GM23338 (cell line): ENCODE results near the gene IER2. TPM values are rescaled to one million over a fixed set of nuclear protein-coding genes. Genes with fewer than 3 reads are reported as not detected.

Source experiments
- ATAC-seq: fragments of 200-7000 bp; cut with Tn5 transposase; 3 replicates; pipeline ENCODE4 v1.9.1; 2020
- DNase-seq: peaks from one replicate; pipeline ENCODE4 v3.0.0-alpha.2; 2015; ENCODE audit warnings: low spot score
- H2AFZ ChIP-seq: fragments of 200-600 bp; sonication (generic); 2 replicates; pipeline ENCODE4 v1.8.0; 2016; ENCODE audit warnings: antibody characterized with exemption, mild to moderate bottlenecking, moderate library complexity
- H3F3A ChIP-seq: fragments of 200-600 bp; sonication (generic); replicated peaks from 2 replicates; pipeline ENCODE4 v1.8.0; 2017; ENCODE audit warnings: antibody characterized with exemption, mixed run types, low read depth
- H3K27ac ChIP-seq: fragments of 200-600 bp; sonication (generic); 2 replicates; pipeline ENCODE4 v1.6.1; 2016; ENCODE audit warnings: low read depth
- H3K27me3 ChIP-seq: fragments of 200-600 bp; sonication (generic); 2 replicates; pipeline ENCODE4 v1.8.0; 2016; ENCODE audit warnings: mild to moderate bottlenecking, mixed run types, moderate library complexity; ENCODE audit not compliant: insufficient read depth
- H3K36me3 ChIP-seq: fragments of 200-600 bp; sonication (generic); 2 replicates; pipeline ENCODE4 v1.8.0; 2016; ENCODE audit warnings: mild to moderate bottlenecking; ENCODE audit not compliant: insufficient read depth
- H3K4me1 ChIP-seq: fragments of 200-600 bp; sonication (generic); 2 replicates; pipeline ENCODE4 v1.8.0; 2016; ENCODE audit warnings: mild to moderate bottlenecking, moderate library complexity; ENCODE audit not compliant: insufficient read depth
- H3K4me2 ChIP-seq: fragments of 200-600 bp; sonication (generic); 2 replicates; pipeline ENCODE4 v1.7.1; 2017; ENCODE audit warnings: mixed run types
- H3K4me3 ChIP-seq: fragments of 200-600 bp; sonication (generic); 2 replicates; pipeline ENCODE4 v1.6.1; 2016; ENCODE audit warnings: mixed run types
- H3K79me2 ChIP-seq: fragments of 200-600 bp; sonication (generic); replicated peaks from 2 replicates; pipeline ENCODE4 v1.8.0; 2017; ENCODE audit warnings: mild to moderate bottlenecking; ENCODE audit not compliant: insufficient read depth
- H3K9me2 ChIP-seq: fragments of 200-600 bp; sonication (generic); 2 replicates; pipeline ENCODE4 v1.8.0; 2017; ENCODE audit not compliant: insufficient read depth
- H4K20me1 ChIP-seq: fragments of 200-600 bp; sonication (generic); replicated peaks from 2 replicates; pipeline ENCODE4 v1.8.0; 2017; ENCODE audit warnings: mild to moderate bottlenecking; ENCODE audit not compliant: insufficient read depth
- H3K27ac Mint-ChIP-seq: 2 replicates; pipeline ENCODE4 v1.8.0; 2020; ENCODE audit warnings: inconsistent platforms, mild to moderate bottlenecking, moderate library complexity, mixed read lengths
- H3K27me3 Mint-ChIP-seq: 3 replicates; pipeline ENCODE4 v1.8.0; 2022; ENCODE audit warnings: low read depth, mild to moderate bottlenecking, moderate library complexity, mixed read lengths, inconsistent platforms; ENCODE audit not compliant: insufficient read depth, poor library complexity
- H3K36me3 Mint-ChIP-seq: 3 replicates; pipeline ENCODE4 v1.8.0; 2021; ENCODE audit warnings: low read depth, mild to moderate bottlenecking, inconsistent platforms, moderate library complexity, mixed read lengths
- H3K4me1 Mint-ChIP-seq: 3 replicates; pipeline ENCODE4 v1.8.0; 2020; ENCODE audit warnings: mild to moderate bottlenecking, inconsistent platforms, mixed read lengths
- H3K4me3 Mint-ChIP-seq: 3 replicates; pipeline ENCODE4 v1.8.0; 2021; ENCODE audit warnings: moderate library complexity, mild to moderate bottlenecking, inconsistent platforms, mixed read lengths
- H3K9me3 Mint-ChIP-seq: 3 replicates; pipeline ENCODE4 v1.8.0; 2020; ENCODE audit warnings: moderate library complexity, mild to moderate bottlenecking, inconsistent platforms, mixed read lengths
- ETS1 ChIP-seq: IDR thresholded peaks from 2 replicates; pipeline ENCODE4 v1.6.1; 2016; ENCODE audit warnings: antibody characterized with exemption
- EZH2 ChIP-seq: fragments of 200-600 bp; sonication (generic); IDR thresholded peaks from one replicate; pipeline ENCODE4 v1.8.0; 2017; ENCODE audit warnings: antibody characterized with exemption, mild to moderate bottlenecking, low read depth; ENCODE audit not compliant: unreplicated experiment
- NANOG ChIP-seq: IDR thresholded peaks from 2 replicates; pipeline ENCODE4 v1.6.1; 2016; ENCODE audit warnings: antibody characterized with exemption, borderline replicate concordance
- POLR2AphosphoS5 ChIP-seq: IDR thresholded peaks from 2 replicates; pipeline ENCODE4 v1.6.1; 2016; ENCODE audit warnings: antibody characterized with exemption, low read depth
- REST ChIP-seq: IDR thresholded peaks from one replicate; pipeline ENCODE4 v1.6.1; 2018; ENCODE audit warnings: antibody characterized with exemption; ENCODE audit not compliant: unreplicated experiment
- ZNF114 ChIP-seq: fragments of 250-450 bp; sonication (Bioruptor Pico); IDR thresholded peaks from 2 replicates; pipeline ENCODE4 v1.5.0; 2020; ENCODE audit warnings: mild to moderate bottlenecking, moderate library complexity
- polyA plus RNA-seq: library from polyadenylated mRNA; unstranded; fragments of >200 nt; fragmentation: Nextera tagmentation; extraction: Ambion mirVana; gene quantifications from 2 replicates; pipeline ENCODE4 v1.2.1, GENCODE V29; 2016
- total RNA-seq: library from RNA; depleted of rRNA; stranded (reverse); fragments of >200 nt; shearing (Covaris generic); gene quantifications from 2 replicates; pipeline ENCODE4 v1.2.3, GENCODE V29; 2014
- TF ChIP-seq, protein P1 (sequence below), 2 experiments: fragments of 200-600 bp in 1 of 2; sonication (generic) in 1 of 2; conservative IDR thresholded peaks; 2 replicates each; pipeline versions ENCODE4 v1.5.1 to v1.6.1; 2016 to 2017; ENCODE audit warnings: antibody characterized with exemption in 2 of 2, low read depth in 2 of 2, mild to moderate bottlenecking in 2 of 2, moderate library complexity in 1 of 2

The IER2 gene
- total and polyA plus RNA-seq, 2 experiments from 2014 or later: 124 to 191 TPM

DNA sequence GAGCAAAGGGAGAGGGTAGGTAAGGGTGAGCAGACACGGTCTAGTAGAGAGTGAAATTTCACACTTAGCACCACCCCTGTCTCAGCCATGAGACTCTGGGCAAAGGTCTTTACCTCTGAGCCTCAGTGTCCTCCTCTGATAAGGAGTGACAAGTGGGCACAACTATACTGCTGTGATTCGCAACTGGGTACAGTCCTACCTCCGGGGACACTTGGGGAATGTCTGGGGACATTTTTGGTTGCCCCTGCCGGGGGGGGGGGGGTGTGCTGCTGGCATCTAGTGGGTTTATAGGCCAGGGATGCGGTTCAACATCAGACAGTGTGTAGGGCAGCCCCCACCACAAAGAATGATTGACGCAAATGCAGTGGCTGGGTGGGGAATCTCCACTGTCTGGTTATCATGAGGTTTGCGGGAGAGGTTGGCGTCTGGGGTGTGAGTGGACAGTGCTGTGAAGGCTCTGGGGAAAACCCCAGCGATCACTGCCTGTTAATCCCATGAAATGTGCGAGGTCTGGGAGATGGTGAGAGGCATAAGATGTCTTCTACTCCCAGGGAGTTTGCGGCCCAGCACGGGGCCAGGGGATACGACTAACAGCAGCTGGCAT, 27.8 kb upstream of the IER2 start:
- peaks cover 39% of the 10 kb centered on the region for H3K36me3 Mint-ChIP-seq
- no peaks in the 10 kb centered on the region for H3K27me3 ChIP-seq
- H3K4me3 Mint-ChIP-seq: peak overlapping the region; percentile 28; the same call in 1 of the 3 replicates
- peaks cover 44% of the 10 kb centered on the region for H3K4me1 Mint-ChIP-seq
- H3K9me3 Mint-ChIP-seq: peaks cover 3% of the 10 kb centered on the region; the same call in 2 of the 3 replicates
- TF ChIP-seq POLR2AphosphoS5: no peak
- no peak for TF ChIP-seq EZH2
- no peak for TF ChIP-seq REST
- TF ChIP-seq ZNF114: no peak
- TF ChIP-seq, protein P1, sequence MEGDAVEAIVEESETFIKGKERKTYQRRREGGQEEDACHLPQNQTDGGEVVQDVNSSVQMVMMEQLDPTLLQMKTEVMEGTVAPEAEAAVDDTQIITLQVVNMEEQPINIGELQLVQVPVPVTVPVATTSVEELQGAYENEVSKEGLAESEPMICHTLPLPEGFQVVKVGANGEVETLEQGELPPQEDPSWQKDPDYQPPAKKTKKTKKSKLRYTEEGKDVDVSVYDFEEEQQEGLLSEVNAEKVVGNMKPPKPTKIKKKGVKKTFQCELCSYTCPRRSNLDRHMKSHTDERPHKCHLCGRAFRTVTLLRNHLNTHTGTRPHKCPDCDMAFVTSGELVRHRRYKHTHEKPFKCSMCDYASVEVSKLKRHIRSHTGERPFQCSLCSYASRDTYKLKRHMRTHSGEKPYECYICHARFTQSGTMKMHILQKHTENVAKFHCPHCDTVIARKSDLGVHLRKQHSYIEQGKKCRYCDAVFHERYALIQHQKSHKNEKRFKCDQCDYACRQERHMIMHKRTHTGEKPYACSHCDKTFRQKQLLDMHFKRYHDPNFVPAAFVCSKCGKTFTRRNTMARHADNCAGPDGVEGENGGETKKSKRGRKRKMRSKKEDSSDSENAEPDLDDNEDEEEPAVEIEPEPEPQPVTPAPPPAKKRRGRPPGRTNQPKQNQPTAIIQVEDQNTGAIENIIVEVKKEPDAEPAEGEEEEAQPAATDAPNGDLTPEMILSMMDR (conservative IDR thresholded peaks at IDR 0.05; ENCODE audit: low read depth in 2 of 2): no peak
- H3K27ac ChIP-seq: no peak overlapping the region; the same call in 1 of the 2 replicates
- H3F3A ChIP-seq: peaks cover 6% of the 10 kb centered on the region
- DNase-seq (no peak), ATAC-seq (no peak)
- no peak overlapping the region for H3K4me3 ChIP-seq
- H4K20me1 ChIP-seq: peaks cover 78% of the 10 kb centered on the region
- H3K4me1 ChIP-seq: peaks cover 29% of the 10 kb centered on the region
- peaks cover 23% of the 10 kb centered on the region for H3K27me3 Mint-ChIP-seq
- peaks cover 94% of the 10 kb centered on the region for H3K79me2 ChIP-seq
- H3K36me3 ChIP-seq: no peaks in the 10 kb centered on the region
- no peak overlapping the region for H2AFZ ChIP-seq
- H3K4me2 ChIP-seq: no peak overlapping the region
- no peaks in the 10 kb centered on the region for H3K9me2 ChIP-seq
- H3K27ac Mint-ChIP-seq: peak overlapping the region; percentile 45

GRCh38 chr19:13122980-13123957, 26.9 kb upstream of the IER2 start:
- Histone ChIP-seq H4K20me1 (peaks cover 87% of the 10 kb centered on the region), H3K9me2 (no peaks in the 10 kb centered on the region), H3K27me3 (no peaks in the 10 kb centered on the region), H3K27ac (0 out of 2 replicates have a peak overlapping the region, but pooled peaks have one; percentile 50), H3K4me1 (peaks cover 24% of the 10 kb centered on the region), H3K79me2 (peaks cover 98% of the 10 kb centered on the region), H3K4me3 (no peak overlapping the region), H3K4me2 (no peak overlapping the region), H3F3A (peaks cover 3% of the 10 kb centered on the region), H2AFZ (no peak overlapping the region), H3K36me3 (no peaks in the 10 kb centered on the region)
- TF ChIP-seq POLR2AphosphoS5 (no peak), ETS1 (no peak), NANOG (no peak)
- Mint-ChIP-seq H3K9me3 (no peaks in the 10 kb centered on the region; the same call in 2 of the 3 replicates), H3K4me3 (peak overlapping the region; percentile 28; the same call in 1 of the 3 replicates), H3K27me3 (peaks cover 23% of the 10 kb centered on the region), H3K4me1 (peaks cover 47% of the 10 kb centered on the region), H3K36me3 (peaks cover 39% of the 10 kb centered on the region), H3K27ac (0 out of 2 replicates have a peak overlapping the region, but pooled peaks have one; percentile 40)
- DNase-seq (no peak), ATAC-seq (no peak)
